Osteocyte (in vitro differentiated cells): Measurements from ENCODE around the gene RWDD1. TPM values are rescaled to one million over a fixed set of nuclear protein-coding genes. Genes with fewer than 3 reads are reported as not detected.

Experiments
- DNase-seq: peaks from one replicate; pipeline ENCODE4 v3.0.0; 2021; ENCODE audit warnings: mixed read lengths; ENCODE audit not compliant: unreplicated experiment; ENCODE audit errors: extremely low spot score
- H3K27ac Mint-ChIP-seq: one replicate; pipeline ENCODE4 v1.8.0; 2021; ENCODE audit warnings: mild to moderate bottlenecking, mixed read lengths; ENCODE audit not compliant: unreplicated experiment
- H3K27me3 Mint-ChIP-seq: one replicate; pipeline ENCODE4 v1.8.0; 2021; ENCODE audit warnings: mixed read lengths; ENCODE audit not compliant: unreplicated experiment
- H3K36me3 Mint-ChIP-seq: one replicate; pipeline ENCODE4 v1.8.0; 2021; ENCODE audit warnings: mixed read lengths; ENCODE audit not compliant: unreplicated experiment
- H3K4me1 Mint-ChIP-seq: one replicate; pipeline ENCODE4 v1.8.0; 2021; ENCODE audit warnings: mixed read lengths; ENCODE audit not compliant: unreplicated experiment
- H3K4me3 Mint-ChIP-seq: one replicate; pipeline ENCODE4 v1.8.0; 2021; ENCODE audit warnings: mild to moderate bottlenecking, moderate library complexity, mixed read lengths; ENCODE audit not compliant: unreplicated experiment
- H3K9me3 Mint-ChIP-seq: one replicate; pipeline ENCODE4 v1.8.0; 2021; ENCODE audit warnings: mixed read lengths; ENCODE audit not compliant: unreplicated experiment
- CTCF ChIP-seq: fragments of 200-600 bp; sonication (generic); IDR thresholded peaks from 2 replicates; pipeline ENCODE4 v1.5.0; 2021; ENCODE audit warnings: antibody characterized with exemption, mild to moderate bottlenecking, moderate library complexity
- long read RNA-seq: library from polyadenylated mRNA; unstranded; transcript quantifications from one replicate; pipeline ENCODE4 v2.0.0, GENCODE V29; 2021
- total RNA-seq: library from RNA; stranded (reverse); gene quantifications from 2 replicates; pipeline ENCODE4 v1.2.1, GENCODE V29; 2021

The RWDD1 gene
- 37.2 and 43.6 TPM in 2 replicates for total RNA-seq
- long read RNA-seq, full-length matches to known transcripts: 24 of 38 reads
- long read RNA-seq, partial matches to known transcripts: 9 of 38 reads
- long read RNA-seq, other reads (novel, unspliced or antisense): 5 of 38 reads

- Mint-ChIP-seq H3K36me3 (peaks cover 4% of the 10 kb centered on the region), H3K27ac (peak within 1 kb of the TSS; percentile 98), H3K4me1 (peaks cover 35% of the 10 kb centered on the region), H3K27me3 (peaks cover 10% of the 10 kb centered on the region), H3K9me3 (no peaks in the 10 kb centered on the region), H3K4me3 (peak within 1 kb of the TSS; percentile 99)
- peak; percentile 100 for DNase-seq
- peak; percentile 8 for TF ChIP-seq CTCF
Measured at GRCh38 chr6:116570856-116571682, at the start of gene RWDD1. Gene RWDD1, plus strand, starts transcription at chr6:116571504. Its CDS starts 79 bp downstream, at chr6:116571583.

GRCh38 chr6:116522896-116523295 lies 48.4 kb upstream of the RWDD1 start:
- Mint-ChIP-seq H3K27me3 (no peaks in the 10 kb centered on the region), H3K36me3 (peaks cover 5% of the 10 kb centered on the region), H3K4me3 (no peak overlapping the region), H3K27ac (no peak overlapping the region), H3K4me1 (no peaks in the 10 kb centered on the region), H3K9me3 (no peaks in the 10 kb centered on the region)
- no peak for DNase-seq
- TF ChIP-seq CTCF: no peak

- no peak for DNase-seq
- no peak for TF ChIP-seq CTCF
- no peak overlapping the region for H3K4me3 Mint-ChIP-seq
- no peaks in the 10 kb centered on the region for H3K9me3 Mint-ChIP-seq
- H3K4me1 Mint-ChIP-seq: peaks cover 8% of the 10 kb centered on the region
- no peaks in the 10 kb centered on the region for H3K36me3 Mint-ChIP-seq
- no peaks in the 10 kb centered on the region for H3K27me3 Mint-ChIP-seq
- no peak overlapping the region for H3K27ac Mint-ChIP-seq
Measured at GRCh38 chr6:116524236-116524635, 47.1 kb upstream of the RWDD1 start.

GRCh38 chr6:116528133-116528532 lies 43.2 kb upstream of the RWDD1 start:
- Mint-ChIP-seq H3K4me3 (no peak overlapping the region), H3K9me3 (no peaks in the 10 kb centered on the region), H3K4me1 (peaks cover 16% of the 10 kb centered on the region), H3K36me3 (no peaks in the 10 kb centered on the region), H3K27me3 (peaks cover 3% of the 10 kb centered on the region), H3K27ac (no peak overlapping the region)
- no peak for TF ChIP-seq CTCF
- no peak for DNase-seq

- Mint-ChIP-seq H3K4me1 (peaks cover 16% of the 10 kb centered on the region), H3K4me3 (no peak overlapping the region), H3K36me3 (no peaks in the 10 kb centered on the region), H3K9me3 (no peaks in the 10 kb centered on the region), H3K27ac (no peak overlapping the region), H3K27me3 (peaks cover 4% of the 10 kb centered on the region)
- TF ChIP-seq CTCF: no peak
- DNase-seq: no peak
Measured at GRCh38 chr6:116528780-116529179, 42.5 kb upstream of the RWDD1 start.
